ENCODE measurements around the gene SNAP23. TPM values are rescaled to one million over a fixed set of nuclear protein-coding genes. Genes with fewer than 3 reads are reported as not detected.

The SNAP23 gene
- polyA plus RNA-seq, 1 donor from 2014 or later: 40.7 TPM

DNA sequence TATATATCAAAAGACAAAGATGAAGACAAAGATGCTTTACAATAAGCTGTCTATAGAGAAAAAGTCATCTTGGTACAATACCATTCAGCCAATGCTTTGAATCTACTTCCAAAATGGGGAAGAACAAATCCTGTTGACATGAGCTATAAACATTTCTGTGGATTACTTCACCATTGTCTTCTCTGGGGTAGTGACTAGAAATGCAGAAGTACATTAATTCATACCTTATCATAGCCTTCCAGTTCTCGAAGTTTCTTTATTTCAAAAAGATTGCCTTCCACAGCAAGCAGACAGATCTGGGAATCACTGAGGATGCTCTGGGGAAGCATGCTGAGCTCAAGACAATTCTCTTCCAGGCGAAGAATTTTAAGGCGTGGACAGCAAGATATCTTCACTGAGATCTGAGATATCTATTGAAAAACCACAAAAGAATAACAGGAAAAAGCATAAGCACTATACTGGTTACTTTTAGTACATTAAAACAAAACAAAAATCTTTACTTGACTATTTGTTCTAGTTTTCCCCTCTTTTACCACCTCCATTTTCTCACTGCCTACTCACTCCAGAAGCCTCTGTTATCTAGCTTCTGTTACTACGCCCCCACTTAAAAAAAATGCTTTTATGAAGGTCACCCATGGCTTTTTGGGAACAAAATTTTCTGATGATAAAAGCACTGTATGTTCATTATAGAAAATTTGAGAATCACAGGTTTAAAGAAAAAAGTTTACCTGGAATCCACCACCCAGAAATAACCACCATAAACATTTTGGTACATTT lies 49.6 kb downstream of the SNAP23 start:
- Histone ChIP-seq H3K9ac (ENCODE audit: low read length) (no peak overlapping the region), H3K79me2 (replicated peaks; ENCODE audit: insufficient read depth, low read length) (peaks cover 13% of the 10 kb centered on the region), H3K4me2 (ENCODE audit: low read length) (no peak overlapping the region), H3K36me3 (ENCODE audit: insufficient read depth, low read length) (no peaks in the 10 kb centered on the region), H3F3A (ENCODE audit: insufficient read depth, low read length, poor library complexity, severe bottlenecking) (no peaks in the 10 kb centered on the region), H3K4me3 (ENCODE audit: low read length) (no peak overlapping the region), H3K9me2 (ENCODE audit: insufficient read depth, low read length) (no peaks in the 10 kb centered on the region), H3K9me3 (ENCODE audit: low read length) (no peaks in the 10 kb centered on the region), H2AFZ (ENCODE audit: low read depth, low read length) (no peak overlapping the region), H3K27ac (ENCODE audit: low read length) (no peak overlapping the region), H4K20me1 (ENCODE audit: insufficient read depth) (no peaks in the 10 kb centered on the region), H3K27me3 (ENCODE audit: insufficient read depth, low read depth, low read length) (no peaks in the 10 kb centered on the region)
- TF ChIP-seq POLR2AphosphoS5 (IDR thresholded peaks at IDR 0.05) (no peak), EZH2 (IDR thresholded peaks at IDR 0.05; ENCODE audit: borderline replicate concordance, insufficient read depth, low read length, poor library complexity, severe bottlenecking) (no peak)

DNA sequence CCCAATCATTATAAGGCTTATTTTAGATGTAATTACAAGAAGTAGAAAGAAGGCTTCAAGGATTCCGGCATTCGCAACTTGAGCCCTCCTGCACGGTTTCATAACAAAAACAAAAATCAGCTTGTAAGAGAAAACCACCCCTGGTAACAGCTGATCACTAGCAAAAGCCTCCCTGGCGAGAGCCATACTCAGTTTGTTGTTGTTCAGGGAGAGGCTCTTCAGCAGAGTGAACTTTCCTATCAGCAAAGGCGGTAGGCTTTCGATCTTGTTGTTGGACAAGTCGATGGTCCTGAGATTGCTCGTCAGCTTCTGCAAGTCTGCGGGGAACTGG lies 52.4 kb downstream of the SNAP23 start:
- H3F3A ChIP-seq (ENCODE audit: insufficient read depth, low read length, poor library complexity, severe bottlenecking): no peaks in the 10 kb centered on the region
- H3K79me2 ChIP-seq (replicated peaks; ENCODE audit: insufficient read depth, low read length): peaks cover 27% of the 10 kb centered on the region
- H4K20me1 ChIP-seq (ENCODE audit: insufficient read depth): no peaks in the 10 kb centered on the region
- H3K9me2 ChIP-seq (ENCODE audit: insufficient read depth, low read length): no peaks in the 10 kb centered on the region
- H3K36me3 ChIP-seq (ENCODE audit: insufficient read depth, low read length): no peaks in the 10 kb centered on the region
- H3K4me3 ChIP-seq (ENCODE audit: low read length): peak overlapping the region; percentile 81
- peak overlapping the region; percentile 68 for H3K4me2 ChIP-seq (ENCODE audit: low read length)
- peak overlapping the region; percentile 90 for H3K9ac ChIP-seq (ENCODE audit: low read length)
- no peak for TF ChIP-seq EP300 (conservative IDR thresholded peaks at IDR 0.05; ENCODE audit: poor library complexity, severe bottlenecking)
- TF ChIP-seq, protein P1, sequence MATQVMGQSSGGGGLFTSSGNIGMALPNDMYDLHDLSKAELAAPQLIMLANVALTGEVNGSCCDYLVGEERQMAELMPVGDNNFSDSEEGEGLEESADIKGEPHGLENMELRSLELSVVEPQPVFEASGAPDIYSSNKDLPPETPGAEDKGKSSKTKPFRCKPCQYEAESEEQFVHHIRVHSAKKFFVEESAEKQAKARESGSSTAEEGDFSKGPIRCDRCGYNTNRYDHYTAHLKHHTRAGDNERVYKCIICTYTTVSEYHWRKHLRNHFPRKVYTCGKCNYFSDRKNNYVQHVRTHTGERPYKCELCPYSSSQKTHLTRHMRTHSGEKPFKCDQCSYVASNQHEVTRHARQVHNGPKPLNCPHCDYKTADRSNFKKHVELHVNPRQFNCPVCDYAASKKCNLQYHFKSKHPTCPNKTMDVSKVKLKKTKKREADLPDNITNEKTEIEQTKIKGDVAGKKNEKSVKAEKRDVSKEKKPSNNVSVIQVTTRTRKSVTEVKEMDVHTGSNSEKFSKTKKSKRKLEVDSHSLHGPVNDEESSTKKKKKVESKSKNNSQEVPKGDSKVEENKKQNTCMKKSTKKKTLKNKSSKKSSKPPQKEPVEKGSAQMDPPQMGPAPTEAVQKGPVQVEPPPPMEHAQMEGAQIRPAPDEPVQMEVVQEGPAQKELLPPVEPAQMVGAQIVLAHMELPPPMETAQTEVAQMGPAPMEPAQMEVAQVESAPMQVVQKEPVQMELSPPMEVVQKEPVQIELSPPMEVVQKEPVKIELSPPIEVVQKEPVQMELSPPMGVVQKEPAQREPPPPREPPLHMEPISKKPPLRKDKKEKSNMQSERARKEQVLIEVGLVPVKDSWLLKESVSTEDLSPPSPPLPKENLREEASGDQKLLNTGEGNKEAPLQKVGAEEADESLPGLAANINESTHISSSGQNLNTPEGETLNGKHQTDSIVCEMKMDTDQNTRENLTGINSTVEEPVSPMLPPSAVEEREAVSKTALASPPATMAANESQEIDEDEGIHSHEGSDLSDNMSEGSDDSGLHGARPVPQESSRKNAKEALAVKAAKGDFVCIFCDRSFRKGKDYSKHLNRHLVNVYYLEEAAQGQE (IDR thresholded peaks at IDR 0.05; ENCODE audit: borderline replicate concordance): peak; percentile 4
- H3K9me3 ChIP-seq (ENCODE audit: low read length): no peaks in the 10 kb centered on the region
- H3K27me3 ChIP-seq (ENCODE audit: insufficient read depth, low read depth, low read length): no peaks in the 10 kb centered on the region
- H3K27ac ChIP-seq (ENCODE audit: low read length): peak overlapping the region; percentile 91
- peak overlapping the region; percentile 94 for H2AFZ ChIP-seq (ENCODE audit: low read depth, low read length)

DNA sequence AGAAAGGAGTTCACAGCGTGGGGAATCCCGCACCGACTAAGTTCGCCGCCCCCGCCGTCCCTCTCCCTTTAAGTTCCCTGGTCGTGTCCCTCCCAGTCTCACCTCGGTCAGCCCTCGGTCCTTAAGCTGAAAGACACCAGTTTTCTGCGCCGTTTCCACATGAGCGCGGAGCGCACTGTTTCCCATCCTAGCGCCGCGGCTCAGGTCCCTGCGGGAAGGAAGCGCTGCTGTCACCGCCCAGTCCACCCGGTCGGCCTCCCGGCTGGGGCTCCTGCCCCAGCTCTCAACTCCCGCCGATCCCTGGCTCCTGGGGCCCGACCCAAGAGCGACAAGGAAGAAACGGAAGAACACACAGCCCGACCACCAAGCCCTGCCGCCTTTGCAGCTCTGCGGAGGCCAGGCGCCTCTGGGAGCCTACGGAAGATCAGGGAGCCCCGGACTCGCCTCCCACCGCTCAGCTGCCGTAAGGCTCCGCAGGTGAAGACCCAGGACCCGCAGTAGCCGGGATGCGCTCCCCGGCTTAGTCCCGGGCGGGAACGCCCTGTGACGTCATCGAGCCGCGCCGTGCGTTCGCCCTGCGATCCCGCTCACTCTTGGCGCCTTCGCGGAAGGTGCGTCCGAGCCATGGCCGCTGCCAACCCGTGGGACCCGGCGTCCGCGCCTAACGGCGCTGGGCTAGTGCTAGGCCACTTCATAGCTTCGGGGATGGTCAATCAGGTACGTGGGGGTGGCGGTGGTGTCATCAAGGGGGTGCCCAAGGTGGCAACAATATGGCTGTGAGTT lies 53.0 kb downstream of the SNAP23 start, which contains the start of the genes HAUS2 and LRRC57:
Gene HAUS2, plus strand, starts transcription at position 590 of the 783 bp plus-strand sequence. Its CDS starts 35 bp downstream, at position 625.
Gene LRRC57, minus strand, starts transcription at position 545 of the 783 bp plus-strand sequence. Its CDS starts 359 bp downstream, at position 186.
- Histone ChIP-seq H3K4me3 (ENCODE audit: low read length) (peak within 1 kb of the TSS; percentile 81), H3K27ac (ENCODE audit: low read length) (peak within 1 kb of the TSS; percentile 91), H3K9me2 (ENCODE audit: insufficient read depth, low read length) (no peaks in the 10 kb centered on the region), H2AFZ (ENCODE audit: low read depth, low read length) (peak within 1 kb of the TSS; percentile 94), H4K20me1 (ENCODE audit: insufficient read depth) (no peaks in the 10 kb centered on the region), H3K27me3 (ENCODE audit: insufficient read depth, low read depth, low read length) (no peaks in the 10 kb centered on the region), H3K36me3 (ENCODE audit: insufficient read depth, low read length) (no peaks in the 10 kb centered on the region), H3K4me2 (ENCODE audit: low read length) (peak within 1 kb of the TSS; percentile 68), H3K79me2 (replicated peaks; ENCODE audit: insufficient read depth, low read length) (peaks cover 27% of the 10 kb centered on the region), H3F3A (ENCODE audit: insufficient read depth, low read length, poor library complexity, severe bottlenecking) (no peaks in the 10 kb centered on the region), H3K9me3 (ENCODE audit: low read length) (no peaks in the 10 kb centered on the region), H3K9ac (ENCODE audit: low read length) (peak within 1 kb of the TSS; percentile 90)
- peak; percentile 41 for TF ChIP-seq SMC3 (conservative IDR thresholded peaks at IDR 0.05; ENCODE audit: poor library complexity)
- peak; percentile 87 for TF ChIP-seq TAF1 (IDR thresholded peaks at IDR 0.05; ENCODE audit: low read depth)
- TF ChIP-seq, protein P2, sequence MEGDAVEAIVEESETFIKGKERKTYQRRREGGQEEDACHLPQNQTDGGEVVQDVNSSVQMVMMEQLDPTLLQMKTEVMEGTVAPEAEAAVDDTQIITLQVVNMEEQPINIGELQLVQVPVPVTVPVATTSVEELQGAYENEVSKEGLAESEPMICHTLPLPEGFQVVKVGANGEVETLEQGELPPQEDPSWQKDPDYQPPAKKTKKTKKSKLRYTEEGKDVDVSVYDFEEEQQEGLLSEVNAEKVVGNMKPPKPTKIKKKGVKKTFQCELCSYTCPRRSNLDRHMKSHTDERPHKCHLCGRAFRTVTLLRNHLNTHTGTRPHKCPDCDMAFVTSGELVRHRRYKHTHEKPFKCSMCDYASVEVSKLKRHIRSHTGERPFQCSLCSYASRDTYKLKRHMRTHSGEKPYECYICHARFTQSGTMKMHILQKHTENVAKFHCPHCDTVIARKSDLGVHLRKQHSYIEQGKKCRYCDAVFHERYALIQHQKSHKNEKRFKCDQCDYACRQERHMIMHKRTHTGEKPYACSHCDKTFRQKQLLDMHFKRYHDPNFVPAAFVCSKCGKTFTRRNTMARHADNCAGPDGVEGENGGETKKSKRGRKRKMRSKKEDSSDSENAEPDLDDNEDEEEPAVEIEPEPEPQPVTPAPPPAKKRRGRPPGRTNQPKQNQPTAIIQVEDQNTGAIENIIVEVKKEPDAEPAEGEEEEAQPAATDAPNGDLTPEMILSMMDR (IDR thresholded peaks at IDR 0.05; ENCODE audit: poor library complexity, severe bottlenecking): no peak
- TF ChIP-seq POLR2AphosphoS5 (IDR thresholded peaks at IDR 0.05): peak; percentile 86
- peak; percentile 94 for TF ChIP-seq MXI1 (conservative IDR thresholded peaks at IDR 0.05; ENCODE audit: poor library complexity, severe bottlenecking)
- TF ChIP-seq, protein P1 (IDR thresholded peaks at IDR 0.05; ENCODE audit: borderline replicate concordance): peak; percentile 39
- TF ChIP-seq RAD21 (conservative IDR thresholded peaks at IDR 0.05): no peak
- TF ChIP-seq EP300 (conservative IDR thresholded peaks at IDR 0.05; ENCODE audit: poor library complexity, severe bottlenecking): peak; percentile 61
